ENCODE results near the gene PAQR4. TPM values are rescaled to one million over a fixed set of nuclear protein-coding genes. Genes with fewer than 3 reads are reported as not detected.
A peak's percentile ranks its signal among the peaks of the same experiment; 100 is the strongest.

The PAQR4 gene
- total RNA-seq, 1 donor = 19.4 TPM

DNA sequence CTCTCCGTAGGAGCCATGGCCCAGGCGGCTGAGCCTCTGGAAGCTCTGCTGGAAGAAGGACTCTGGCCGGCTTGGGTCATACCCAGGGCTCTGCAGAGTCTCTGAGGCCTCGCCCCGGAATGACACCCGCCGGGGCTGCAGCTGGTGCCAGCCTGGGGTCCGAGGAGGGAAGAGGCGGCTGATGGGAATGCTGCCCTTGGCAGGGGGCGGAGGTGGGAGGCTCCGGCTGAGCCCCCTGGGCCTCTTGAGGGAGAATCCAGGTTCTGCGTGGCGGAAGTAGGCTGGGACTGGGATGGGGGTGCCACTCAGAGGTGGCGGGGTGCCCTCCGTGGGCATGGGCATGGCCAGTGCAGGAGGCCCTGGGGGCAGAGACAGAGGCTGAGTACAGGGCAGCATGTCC lies 7.5 kb downstream of the PAQR4 start:
- no peak for DNase-seq (ENCODE audit: low read depth in 2 of 3, low spot score in 2 of 3)

DNA sequence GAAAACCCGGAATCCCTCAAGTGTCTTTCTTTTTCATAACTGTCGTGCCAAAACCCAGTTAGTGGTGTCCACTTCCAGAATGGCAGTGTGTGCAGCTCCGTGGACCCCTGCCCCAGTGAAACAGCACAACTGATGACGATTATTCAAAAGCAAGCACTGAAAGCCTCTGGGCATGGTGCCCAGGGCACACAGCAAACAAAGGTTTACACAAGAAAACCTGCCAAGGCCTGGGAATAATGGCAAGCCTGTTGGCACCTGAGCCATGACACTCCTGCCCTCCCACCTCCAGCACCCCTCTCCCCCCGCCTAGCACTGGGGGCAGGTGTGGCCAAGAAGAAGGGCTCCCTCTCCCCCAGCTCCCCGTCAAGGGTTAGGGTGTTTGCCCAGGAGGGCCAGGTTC lies 8.3 kb downstream of the PAQR4 start:
- DNase-seq (ENCODE audit: low read depth in 2 of 3, low spot score in 2 of 3) = no peak

DNA sequence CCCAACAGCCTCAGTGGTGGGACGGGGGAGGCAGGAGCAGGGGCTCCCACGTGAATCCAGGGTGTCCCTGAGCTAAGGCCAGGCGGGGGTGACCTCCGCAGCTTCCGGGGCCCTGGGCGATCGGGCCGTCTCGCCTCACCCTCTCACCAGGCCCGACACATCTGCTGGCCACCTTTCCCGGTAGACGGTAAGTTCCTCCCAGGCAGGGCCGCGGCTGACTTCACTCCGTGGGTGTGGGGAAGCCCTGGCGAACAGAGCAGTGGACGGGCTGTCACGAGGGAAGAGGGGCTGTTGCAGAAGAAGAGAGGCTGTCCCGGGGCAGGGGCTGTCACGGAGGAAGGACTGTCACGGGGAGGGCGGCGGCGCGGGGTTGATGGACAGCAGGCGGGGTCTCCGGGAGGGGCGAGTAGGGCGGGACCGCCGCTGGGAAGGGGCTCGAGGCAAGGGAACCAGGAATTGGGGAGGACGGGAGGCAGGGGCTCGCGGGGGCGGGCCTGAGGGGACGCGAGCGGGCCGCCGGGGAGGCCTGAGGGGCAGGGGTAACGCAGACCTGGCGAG lies 10.6 kb downstream of the PAQR4 start:
- no peak for DNase-seq (ENCODE audit: low read depth in 2 of 3, low spot score in 2 of 3)

DNA sequence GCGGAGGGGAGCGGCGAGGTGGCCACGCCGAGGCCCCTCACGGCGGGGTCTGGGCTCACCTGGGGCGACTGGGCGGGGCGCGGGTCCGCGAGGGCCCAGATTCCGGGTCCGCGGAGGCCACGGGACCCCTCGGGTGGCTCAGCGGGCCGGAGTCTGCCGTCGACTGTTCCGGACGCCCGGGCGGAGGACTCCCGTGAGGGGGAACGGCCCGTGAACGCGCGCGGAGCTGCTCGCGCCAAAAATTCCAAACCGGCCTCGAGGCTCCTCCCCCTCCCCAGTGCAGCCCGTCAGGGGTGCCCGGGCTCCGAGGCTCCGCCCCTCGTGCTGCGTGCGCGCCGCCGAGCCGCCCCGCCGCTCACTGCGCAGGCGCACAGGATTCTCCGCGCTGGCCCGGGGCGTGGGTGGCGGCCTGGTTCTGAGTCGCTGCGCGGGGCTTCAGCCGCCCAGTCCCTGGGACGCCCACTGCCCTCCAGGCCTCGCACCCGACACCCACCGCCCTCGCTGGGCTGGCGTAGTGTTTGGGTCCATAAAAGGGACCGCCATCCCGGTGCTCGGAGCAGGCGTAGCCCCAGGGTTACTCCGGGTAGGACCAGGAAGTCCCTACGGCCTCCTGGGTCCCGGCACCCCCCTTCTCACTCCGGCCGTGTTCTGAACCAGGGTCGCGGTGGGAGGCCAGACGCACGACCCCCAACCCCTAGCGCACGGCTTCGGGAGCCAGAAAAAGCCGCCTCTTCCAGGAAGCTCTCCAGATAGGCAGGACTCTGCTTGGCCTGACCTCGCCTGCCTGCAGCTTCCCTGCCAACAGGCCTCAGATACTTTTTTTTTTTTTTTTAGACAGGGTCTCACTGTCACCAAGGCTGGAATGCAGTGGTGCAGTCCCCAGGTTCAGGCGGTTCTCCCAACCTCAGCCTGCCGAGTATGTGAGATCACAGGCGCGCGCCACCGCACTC lies 11.4 kb downstream of the PAQR4 start, which contains the start of gene PKMYT1:
TSS of gene PKMYT1 (minus strand) at position 220 of the 950 bp plus-strand sequence. CDS start 789 bp downstream, outside the sequence.
- peak; percentile 88 to 91 (median 91) for DNase-seq (ENCODE audit: low read depth in 2 of 3, low spot score in 2 of 3)

DNA sequence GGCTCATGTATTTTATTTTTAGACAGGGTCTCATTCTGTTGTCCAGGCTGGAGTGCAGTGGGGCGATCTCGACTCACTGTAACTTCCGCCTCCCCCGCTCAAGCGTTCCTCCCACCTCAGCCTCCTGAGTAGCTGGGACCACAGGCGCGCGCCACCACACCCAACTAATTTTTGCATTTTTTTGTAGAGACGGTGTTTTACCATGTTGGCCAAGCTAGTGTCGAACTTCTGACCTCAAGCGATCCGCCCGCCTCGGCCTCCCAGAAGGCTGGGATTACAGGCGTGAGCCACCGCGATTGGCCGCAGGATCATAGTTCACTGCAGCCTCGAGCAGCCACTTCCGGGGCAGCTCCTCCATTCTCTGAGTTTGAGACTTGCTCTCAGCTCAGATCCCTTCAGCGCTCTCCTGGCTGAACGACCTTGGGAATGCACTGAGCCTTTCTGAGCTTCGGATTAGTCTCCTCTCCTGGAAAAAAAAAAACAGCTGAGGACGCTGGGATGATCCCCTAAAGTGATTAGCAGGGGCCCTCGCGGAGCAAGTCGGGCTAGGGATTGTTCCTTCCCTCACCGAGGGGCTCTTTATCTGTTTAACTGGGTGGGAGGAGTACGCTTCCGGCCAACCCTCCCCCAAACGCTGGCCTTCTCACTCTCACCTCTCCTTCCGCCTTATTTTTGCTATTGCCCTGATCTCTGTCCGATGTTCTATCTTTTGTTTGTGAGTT lies 12.2 kb downstream of the PAQR4 start:
- DNase-seq (ENCODE audit: low read depth in 2 of 3, low spot score in 2 of 3) = no peak

DNA sequence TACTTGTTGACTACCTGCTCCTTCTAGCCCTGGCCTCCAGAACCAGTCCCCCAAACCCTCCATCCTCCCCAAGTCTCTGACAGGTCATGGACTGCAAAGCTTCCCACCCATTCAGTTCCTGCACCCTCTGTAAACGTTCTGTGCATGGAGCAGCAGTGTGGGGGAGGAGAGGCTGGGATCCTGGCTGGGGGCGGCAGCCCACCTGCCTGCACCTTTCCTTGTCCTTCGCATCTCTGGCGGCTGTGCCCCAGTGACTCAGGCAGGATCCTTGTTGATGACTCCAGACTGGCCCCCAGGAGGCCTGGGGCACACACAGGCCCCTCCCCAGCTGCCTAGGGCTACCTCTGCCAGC lies 12.7 kb downstream of the PAQR4 start:
- DNase-seq (ENCODE audit: low read depth in 2 of 3, low spot score in 2 of 3) = no peak

DNA sequence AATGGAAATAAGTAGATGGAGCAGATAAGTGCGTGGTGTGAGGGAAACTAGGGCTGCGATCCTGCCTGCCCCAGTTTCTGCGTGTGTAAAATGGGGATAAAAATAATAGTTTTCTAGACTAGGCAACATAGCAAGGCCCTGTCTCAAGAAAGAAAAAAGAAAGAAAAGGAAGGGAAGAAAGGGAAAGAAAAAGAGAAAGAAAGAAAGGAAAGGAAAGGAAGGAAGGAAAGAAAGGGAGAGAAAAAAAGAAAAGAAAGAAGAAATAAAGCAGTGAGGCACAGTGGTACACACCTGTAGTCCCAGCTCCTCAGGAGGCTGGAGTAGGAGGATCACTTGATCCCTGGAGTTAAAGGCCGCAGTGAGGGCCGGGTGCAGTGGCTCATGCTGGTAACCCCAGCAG lies 13.3 kb downstream of the PAQR4 start:
- DNase-seq (ENCODE audit: low read depth in 2 of 3, low spot score in 2 of 3) = no peak

DNA sequence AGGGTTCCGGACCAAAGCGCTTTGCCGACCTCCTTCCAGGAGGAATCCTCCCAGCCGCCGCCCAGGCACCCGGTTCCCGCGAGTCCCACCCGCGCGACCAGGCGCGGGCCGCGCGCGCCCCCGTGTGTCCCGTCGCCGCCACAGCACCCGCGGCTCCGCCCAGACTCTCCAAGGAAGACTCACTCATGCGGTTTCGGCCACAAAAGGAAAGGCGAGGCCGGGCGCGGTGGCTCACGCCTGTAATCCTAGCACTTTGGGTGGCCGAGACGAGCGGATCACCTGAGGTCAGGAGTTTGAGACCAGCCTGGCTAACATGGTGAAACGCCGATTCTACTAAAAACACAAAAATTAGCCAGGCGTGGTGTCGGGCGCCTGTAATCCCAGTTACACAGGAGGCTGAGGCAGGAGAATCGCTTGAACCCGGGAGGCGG lies 14.6 kb downstream of the PAQR4 start:
- peak in 2 of 3 donors; percentile 55 to 66 for DNase-seq (ENCODE audit: low read depth in 2 of 3, low spot score in 2 of 3)

DNA sequence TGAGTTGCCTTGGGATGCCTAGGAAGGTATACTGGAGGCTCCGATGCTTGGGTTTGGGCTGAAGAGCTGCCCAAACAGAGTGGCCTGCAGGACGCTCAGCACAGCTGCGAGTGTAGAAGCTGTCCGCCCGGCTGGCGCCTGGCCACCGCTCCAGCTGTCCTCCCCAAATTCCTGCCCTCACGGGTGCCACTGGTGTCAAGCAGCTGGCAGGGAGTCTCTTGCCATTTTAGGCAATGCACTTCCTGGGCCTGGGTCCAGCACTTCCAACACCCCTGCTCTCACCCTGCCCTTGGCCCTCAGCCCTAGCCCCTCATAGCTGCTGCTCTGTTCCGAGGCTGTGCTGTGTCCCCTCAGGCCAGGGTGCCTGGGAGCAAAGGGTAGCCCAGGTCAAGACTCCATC lies 16.3 kb downstream of the PAQR4 start:
- DNase-seq (ENCODE audit: low read depth in 2 of 3, low spot score in 2 of 3) = no peak

DNA sequence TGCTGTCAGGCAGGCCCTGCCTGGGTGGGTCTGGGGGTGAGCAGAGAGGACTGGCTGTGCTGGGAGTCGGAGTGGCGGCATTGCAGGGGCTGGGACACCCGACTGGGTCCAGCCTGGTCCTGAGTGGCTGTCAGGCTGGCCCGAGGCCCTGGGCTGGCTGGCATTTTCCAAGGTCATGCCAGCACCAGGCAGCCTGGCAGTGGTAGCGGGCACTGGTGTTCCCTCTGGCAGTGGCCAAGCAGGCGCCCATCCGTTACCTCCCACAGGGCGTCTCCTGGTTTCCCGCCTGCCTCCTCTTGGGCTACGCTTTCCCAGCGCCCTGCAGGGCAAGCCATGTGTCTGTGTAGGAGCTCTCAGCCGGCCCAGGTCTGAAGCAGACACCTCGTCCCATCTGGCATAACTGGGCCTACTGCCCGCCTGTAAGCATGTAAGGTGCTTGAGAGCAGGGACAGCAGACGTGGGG lies 16.8 kb downstream of the PAQR4 start:
- DNase-seq (ENCODE audit: low read depth in 2 of 3, low spot score in 2 of 3) = no peak

DNA sequence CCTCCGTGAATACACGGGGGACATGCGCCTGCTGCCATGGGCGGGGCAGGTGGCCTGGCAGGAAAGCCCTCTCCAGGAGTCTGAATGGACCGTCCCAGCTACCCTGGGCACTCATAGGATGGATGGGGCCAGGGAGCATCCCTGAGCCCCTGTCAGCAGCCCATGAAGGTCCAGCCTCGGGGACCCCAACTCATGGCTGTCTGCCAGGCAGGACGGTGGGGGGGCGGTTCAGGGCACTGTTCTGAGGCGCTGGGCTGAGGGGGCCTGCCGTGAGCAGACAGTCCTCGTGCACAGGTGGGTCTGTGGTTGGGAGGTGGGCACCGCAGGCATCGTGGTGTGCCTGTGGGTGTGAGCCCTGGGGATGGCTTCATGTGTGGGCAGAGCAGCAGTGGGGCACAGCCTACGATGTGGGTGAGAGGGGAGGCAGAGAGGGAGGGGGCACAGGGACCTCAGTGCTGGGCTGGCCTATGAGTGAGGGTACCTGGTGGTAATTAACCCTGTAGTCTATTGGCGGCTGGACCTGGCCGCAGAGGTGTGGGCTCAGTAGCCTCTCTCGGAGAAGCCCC lies 17.6 kb downstream of the PAQR4 start:
- DNase-seq (ENCODE audit: low read depth in 2 of 3, low spot score in 2 of 3) = no peak

DNA sequence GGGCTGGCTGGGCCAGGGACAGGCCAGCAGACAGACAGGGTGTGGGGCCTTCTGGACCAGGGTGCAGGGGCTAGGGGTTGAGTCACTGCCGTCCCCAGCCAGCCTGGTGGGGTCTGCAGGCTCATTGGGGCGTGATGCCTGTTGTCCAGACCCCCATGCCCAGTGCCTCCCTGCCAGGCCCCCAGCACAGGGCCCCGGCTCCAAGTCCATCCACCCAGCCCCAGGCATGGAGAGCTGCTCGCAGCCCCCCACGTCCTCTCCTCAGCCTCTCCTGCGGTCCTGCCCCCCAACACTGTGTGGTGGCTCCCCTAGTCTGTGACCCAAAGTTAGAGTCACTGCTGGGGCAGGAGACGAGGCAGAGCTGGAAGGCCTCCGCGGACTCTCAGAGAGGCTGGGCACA lies 18.1 kb downstream of the PAQR4 start:
- no peak for DNase-seq (ENCODE audit: low read depth in 2 of 3, low spot score in 2 of 3)

DNA sequence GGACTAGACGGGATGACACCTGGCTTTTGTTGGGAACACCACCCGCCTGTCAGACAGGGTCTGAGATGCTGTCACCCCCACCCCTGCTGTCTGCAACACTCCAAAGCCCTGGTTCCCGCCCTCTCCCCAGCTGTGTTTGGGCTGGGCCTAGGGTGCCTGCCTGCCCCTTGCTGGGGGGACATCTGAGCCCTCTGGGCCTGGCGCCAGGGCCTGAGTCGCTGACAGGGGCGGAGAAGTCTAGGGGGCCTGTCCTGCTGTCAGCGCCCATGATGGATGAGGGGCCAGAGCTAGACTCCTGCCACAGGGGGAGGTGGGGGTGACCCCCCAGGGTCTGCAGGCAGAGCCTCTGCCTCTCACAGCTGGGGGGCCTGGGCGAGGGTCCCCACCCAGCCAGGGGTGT lies 18.7 kb downstream of the PAQR4 start:
- DNase-seq (ENCODE audit: low read depth in 2 of 3, low spot score in 2 of 3) = no peak

DNA sequence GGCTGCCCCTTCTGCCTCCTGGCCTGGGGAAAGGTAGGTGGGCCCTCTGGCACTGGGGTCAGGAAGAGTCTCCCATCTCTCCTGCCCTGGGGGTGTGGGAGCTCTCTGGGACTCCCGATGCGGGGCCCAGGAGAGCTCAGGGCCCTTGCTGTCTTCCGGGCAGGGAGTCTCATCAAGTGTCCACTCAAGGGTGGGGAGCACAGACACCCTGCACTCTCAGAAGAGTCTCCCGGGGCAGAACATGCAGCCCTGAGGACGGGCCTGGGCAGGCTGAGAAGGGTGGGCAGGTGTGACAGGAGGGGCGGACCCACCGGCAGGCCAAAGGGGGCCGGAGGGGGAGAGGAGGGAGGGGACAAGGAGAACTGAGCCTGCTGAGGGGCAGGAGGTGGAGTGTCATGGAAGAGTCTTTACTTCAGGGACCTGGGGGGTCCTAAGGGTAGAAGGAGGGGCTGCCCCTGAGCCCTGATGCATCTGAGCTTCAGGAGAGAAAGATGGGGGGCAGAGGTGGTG lies 19.5 kb downstream of the PAQR4 start:
- no peak for DNase-seq (ENCODE audit: low read depth in 2 of 3, low spot score in 2 of 3)

DNA sequence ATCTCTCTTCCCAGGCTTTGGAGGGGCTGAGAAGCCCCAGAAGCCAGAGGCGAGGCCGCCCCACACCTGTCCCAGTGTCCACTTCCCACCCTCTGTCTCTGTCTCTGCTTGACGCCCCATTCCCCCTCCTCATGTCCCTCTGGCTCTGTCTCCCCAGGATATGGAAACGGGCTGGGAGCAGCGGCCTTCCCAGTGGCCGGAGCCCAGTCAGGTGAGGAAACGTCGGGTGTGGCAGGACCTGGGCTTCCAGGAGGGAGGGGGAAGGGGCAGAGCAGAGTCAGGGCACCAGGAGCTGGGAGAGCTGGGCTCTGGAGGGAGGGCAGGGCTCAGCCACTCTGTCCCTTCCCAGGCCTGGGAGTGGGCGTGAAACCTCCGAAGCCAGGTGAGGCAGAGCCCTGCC lies 21.7 kb downstream of the PAQR4 start:
- no peak for DNase-seq (ENCODE audit: low read depth in 2 of 3, low spot score in 2 of 3)

DNA sequence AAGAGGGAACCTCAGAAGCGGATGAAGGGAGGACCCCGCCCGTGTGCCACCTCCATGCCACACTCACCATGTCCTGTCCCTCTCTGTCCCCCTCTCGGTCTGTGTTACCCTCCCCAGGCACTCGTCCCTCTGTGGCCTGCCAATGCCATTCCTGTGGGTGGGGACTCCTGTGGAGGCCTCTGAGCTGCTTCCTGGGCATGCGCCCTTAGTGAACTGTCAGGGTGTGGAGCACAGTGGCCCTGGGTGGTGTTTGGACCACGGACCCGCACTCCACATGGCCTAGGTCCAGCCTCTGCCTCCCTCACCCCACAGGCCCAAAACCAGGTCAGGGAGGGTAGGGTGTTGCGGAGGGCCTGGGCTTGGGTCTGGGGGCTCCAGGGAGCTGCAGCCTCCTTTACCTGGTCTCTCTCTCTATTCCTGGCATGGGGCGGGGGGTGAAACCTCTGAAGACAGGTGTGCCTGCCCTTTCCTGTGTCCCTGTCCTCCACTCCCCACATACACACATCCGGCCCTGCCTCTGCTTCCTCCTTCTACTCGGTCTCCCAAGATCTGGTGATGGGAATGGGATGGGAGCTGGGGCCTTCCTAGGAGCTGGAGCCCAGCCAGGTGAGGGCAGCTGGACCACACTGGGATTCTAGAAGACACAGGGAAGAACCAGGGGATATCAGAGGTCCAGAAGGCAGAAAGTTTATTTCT lies 22.6 kb downstream of the PAQR4 start:
- no peak for DNase-seq (ENCODE audit: low read depth in 2 of 3, low spot score in 2 of 3)

DNA sequence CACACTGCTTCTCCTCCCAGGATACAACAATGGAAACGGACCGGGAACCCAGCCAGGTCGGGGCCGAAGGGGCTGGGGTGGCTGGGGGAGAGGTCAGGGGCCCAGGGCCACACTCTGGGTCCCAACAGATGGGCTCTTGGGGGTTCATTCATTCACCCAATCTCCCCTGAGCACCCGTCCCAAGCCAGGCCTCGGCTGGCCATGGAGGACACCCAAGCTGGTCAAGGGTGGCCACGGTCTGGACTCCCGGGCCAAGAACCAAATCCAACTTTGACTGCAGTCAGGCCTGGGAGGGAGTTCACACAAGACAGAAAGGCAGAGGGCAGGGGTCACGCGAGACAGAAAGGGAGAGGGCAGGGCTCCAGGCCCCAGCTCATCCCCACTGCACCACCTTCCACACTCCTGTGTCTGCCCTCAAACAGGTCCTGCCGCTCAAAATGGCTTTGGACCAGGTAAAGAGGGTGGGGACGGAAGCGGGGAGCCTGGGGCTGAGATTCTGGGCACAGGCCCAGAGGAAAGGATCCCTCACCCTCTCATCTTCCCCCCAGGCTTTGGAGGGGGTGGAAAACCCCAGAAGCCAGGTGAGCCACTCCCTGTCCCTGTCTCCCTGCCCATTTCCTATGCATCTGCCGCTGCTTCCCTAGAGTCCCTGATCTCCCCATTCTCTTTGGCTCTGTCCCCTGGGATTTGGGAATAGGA lies 23.4 kb downstream of the PAQR4 start:
- no peak for DNase-seq (ENCODE audit: low read depth in 2 of 3, low spot score in 2 of 3)

DNA sequence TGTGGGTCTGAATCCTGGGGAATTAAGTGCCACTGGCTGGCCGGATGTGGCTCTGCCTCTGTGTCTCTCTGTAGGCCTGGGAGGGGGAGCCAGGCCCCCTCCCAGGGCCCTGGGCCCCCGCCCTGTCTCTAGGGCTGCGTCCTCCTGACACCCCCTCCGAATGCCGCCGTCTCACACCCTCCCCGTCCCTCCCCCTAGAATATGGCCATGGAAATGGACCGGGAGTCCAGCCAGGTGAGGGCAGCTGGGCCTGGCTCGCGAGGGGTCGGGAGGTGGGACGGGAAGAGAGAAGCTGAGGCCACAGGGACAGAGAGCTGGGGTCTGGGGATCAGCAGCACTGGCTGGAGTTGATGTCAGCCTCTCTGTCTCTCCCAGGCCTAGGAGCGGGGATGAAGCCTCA lies 27.1 kb downstream of the PAQR4 start:
- no peak for DNase-seq (ENCODE audit: low read depth in 2 of 3, low spot score in 2 of 3)

DNA sequence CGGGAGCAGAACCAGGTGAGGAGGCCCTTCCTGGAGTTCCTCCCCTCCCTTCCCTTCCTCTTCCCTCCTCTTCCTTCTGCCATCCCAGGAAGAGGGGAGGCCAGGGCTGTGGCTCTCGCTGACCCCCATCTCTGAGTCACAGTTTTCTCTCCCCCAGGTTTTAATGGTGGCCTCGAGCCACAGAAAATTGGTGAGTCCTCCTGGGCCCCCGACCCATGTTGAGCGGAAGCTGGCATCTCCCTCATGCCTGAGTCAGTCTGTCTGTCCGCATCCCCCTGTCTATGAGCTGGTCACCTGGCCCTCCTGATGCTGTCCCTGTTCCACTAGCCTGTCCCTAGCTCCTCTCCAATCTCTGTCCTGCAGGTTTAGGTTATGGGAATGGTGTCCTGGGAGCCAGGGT lies 30.8 kb downstream of the PAQR4 start:
- DNase-seq (ENCODE audit: low read depth in 2 of 3, low spot score in 2 of 3) = no peak

DNA sequence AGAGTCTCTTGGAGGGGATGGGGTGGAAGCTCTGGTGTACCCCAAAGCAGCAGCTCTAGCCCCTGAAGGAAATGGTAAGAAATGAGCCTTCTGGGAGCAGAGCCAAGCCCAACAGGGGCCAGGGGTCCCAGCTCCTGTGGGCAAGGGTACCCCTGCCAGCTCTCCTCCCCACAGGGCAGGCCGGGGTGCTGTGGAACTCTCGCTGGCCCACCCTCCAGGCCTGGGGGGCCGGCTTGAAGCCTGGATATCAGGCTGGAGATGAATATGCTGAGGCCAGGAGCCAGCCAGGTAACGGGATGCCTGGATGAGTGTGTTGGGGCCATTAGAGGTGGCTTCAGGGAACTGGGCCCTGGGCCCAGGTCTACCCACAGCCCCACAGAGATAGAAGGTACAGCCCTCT lies 31.4 kb downstream of the PAQR4 start:
- DNase-seq (ENCODE audit: low read depth in 2 of 3, low spot score in 2 of 3) = no peak
